Osteoblast (primary cell): Measurements from ENCODE around the gene BPIFB1. TPM values are rescaled to one million over a fixed set of nuclear protein-coding genes. Genes with fewer than 3 reads are reported as not detected.

Source experiments
- DNase-seq: peaks from one replicate; pipeline ENCODE4 v3.0.0; 2011; ENCODE audit warnings: low spot score, mixed read lengths; ENCODE audit not compliant: insufficient read length; ENCODE audit errors: missing footprints
- H2AFZ ChIP-seq: 2 replicates; pipeline ENCODE4 v1.6.0; 2011; ENCODE audit warnings: mild to moderate bottlenecking, low read length
- H3K27ac ChIP-seq: 2 replicates; pipeline ENCODE4 v1.5.1; 2011; ENCODE audit warnings: mild to moderate bottlenecking, low read depth, low read length, moderate library complexity
- H3K27me3 ChIP-seq: 2 replicates; pipeline ENCODE4 v1.6.0; 2012; ENCODE audit warnings: mild to moderate bottlenecking, control low read depth, inconsistent platforms, low read length, moderate library complexity; ENCODE audit not compliant: insufficient read depth
- H3K36me3 ChIP-seq: 2 replicates; pipeline ENCODE4 v1.5.1; 2011; ENCODE audit warnings: mild to moderate bottlenecking, low read length, control low read depth, moderate library complexity; ENCODE audit not compliant: insufficient read depth
- H3K4me1 ChIP-seq: 2 replicates; pipeline ENCODE4 v1.5.1; 2011; ENCODE audit warnings: mild to moderate bottlenecking, low read length, control low read depth, moderate library complexity; ENCODE audit not compliant: insufficient read depth
- H3K4me2 ChIP-seq: 2 replicates; pipeline ENCODE4 v1.6.0; 2011; ENCODE audit warnings: mild to moderate bottlenecking, low read length; ENCODE audit not compliant: insufficient read depth
- H3K4me3 ChIP-seq: fragments of 200-600 bp; sonication (generic); 3 replicates; pipeline ENCODE4 v1.5.1; 2012; ENCODE audit warnings: mild to moderate bottlenecking, low read length, inconsistent platforms; ENCODE audit not compliant: insufficient read depth
- H3K79me2 ChIP-seq: 2 replicates; pipeline ENCODE4 v1.6.0; 2012; ENCODE audit warnings: mild to moderate bottlenecking, low read length, control low read depth, inconsistent platforms; ENCODE audit not compliant: insufficient read depth
- H3K9me3 ChIP-seq: 2 replicates; pipeline ENCODE4 v1.5.1; 2011; ENCODE audit warnings: low read depth, low read length, control low read depth
- H4K20me1 ChIP-seq: 2 replicates; pipeline ENCODE4 v1.6.0; 2012; ENCODE audit warnings: mild to moderate bottlenecking, low read length, control low read depth; ENCODE audit not compliant: insufficient read depth
- CTCF ChIP-seq: IDR thresholded peaks from 2 replicates; pipeline ENCODE4 v1.5.1; 2011; ENCODE audit warnings: mild to moderate bottlenecking, low read depth, low read length, moderate library complexity; ENCODE audit errors: extremely low read depth
- total RNA-seq: library from RNA; depleted of rRNA; stranded (reverse); fragments of >200 nt; gene quantifications from 2 replicates; pipeline ENCODE4 v1.2.3, GENCODE V29; 2012

BPIFB1 gene
- total RNA-seq, 1 donor, result not detected

- no peaks in the 10 kb centered on the region for H3K4me1 ChIP-seq
- peaks cover 43% of the 10 kb centered on the region for H3K27me3 ChIP-seq
- H3K27ac ChIP-seq, result no peak overlapping the region
- H3K4me3 ChIP-seq, result no peak overlapping the region
- no peak overlapping the region for H2AFZ ChIP-seq
- H3K9me3 ChIP-seq, result no peaks in the 10 kb centered on the region
- no peaks in the 10 kb centered on the region for H3K36me3 ChIP-seq
- H3K4me2 ChIP-seq, result no peak overlapping the region
- no peak for TF ChIP-seq CTCF
- DNase-seq, result no peak
- no peaks in the 10 kb centered on the region for H3K79me2 ChIP-seq
- no peaks in the 10 kb centered on the region for H4K20me1 ChIP-seq
Observed at GRCh38 chr20:33275871-33276270, 7.1 kb upstream of the BPIFB1 start.

GRCh38 chr20:33276303-33277113 lies 6.5 kb upstream of the BPIFB1 start:
- H3K4me3 ChIP-seq, result no peak overlapping the region
- no peaks in the 10 kb centered on the region for H3K36me3 ChIP-seq
- no peak overlapping the region for H3K27ac ChIP-seq
- H2AFZ ChIP-seq, result no peak overlapping the region
- H3K4me1 ChIP-seq, result no peaks in the 10 kb centered on the region
- no peaks in the 10 kb centered on the region for H3K9me3 ChIP-seq
- no peak for DNase-seq
- no peaks in the 10 kb centered on the region for H4K20me1 ChIP-seq
- no peak overlapping the region for H3K4me2 ChIP-seq
- H3K27me3 ChIP-seq, result peaks cover 41% of the 10 kb centered on the region
- no peak for TF ChIP-seq CTCF
- no peaks in the 10 kb centered on the region for H3K79me2 ChIP-seq

- no peaks in the 10 kb centered on the region for H3K9me3 ChIP-seq
- peaks cover 45% of the 10 kb centered on the region for H3K27me3 ChIP-seq
- no peaks in the 10 kb centered on the region for H3K4me1 ChIP-seq
- H2AFZ ChIP-seq, result no peak overlapping the region
- H3K27ac ChIP-seq, result no peak overlapping the region
- H3K4me2 ChIP-seq, result no peak overlapping the region
- no peak overlapping the region for H3K4me3 ChIP-seq
- no peak for DNase-seq
- no peak for TF ChIP-seq CTCF
- H3K79me2 ChIP-seq, result no peaks in the 10 kb centered on the region
- H3K36me3 ChIP-seq, result no peaks in the 10 kb centered on the region
- H4K20me1 ChIP-seq, result no peaks in the 10 kb centered on the region
Observed at GRCh38 chr20:33277471-33278441, 5.3 kb upstream of the BPIFB1 start.

- Histone ChIP-seq H3K27me3 (peaks cover 47% of the 10 kb centered on the region), H3K4me2 (no peak overlapping the region)
Observed at GRCh38 chr20:33278700-33279099, 4.3 kb upstream of the BPIFB1 start.

More at GRCh38 chr20:33278700-33279099, 4.3 kb upstream of the BPIFB1 start:
- TF ChIP-seq CTCF, result no peak
- no peak overlapping the region for H3K27ac ChIP-seq
- no peak overlapping the region for H3K4me3 ChIP-seq
- H3K36me3 ChIP-seq, result no peaks in the 10 kb centered on the region
- no peak overlapping the region for H2AFZ ChIP-seq
- no peaks in the 10 kb centered on the region for H3K9me3 ChIP-seq
- no peaks in the 10 kb centered on the region for H4K20me1 ChIP-seq
- no peaks in the 10 kb centered on the region for H3K4me1 ChIP-seq
- no peaks in the 10 kb centered on the region for H3K79me2 ChIP-seq
- DNase-seq, result no peak
